ENCODE measurements around the gene EXOC6B. TPM values are rescaled to one million over a fixed set of nuclear protein-coding genes. Genes with fewer than 3 reads are reported as not detected.
"Not testable (repeated sequence)": the region's sequence is repeated elsewhere in the genome, so short reads cannot be mapped to it uniquely, and the experiment has no call there.

The EXOC6B gene
- total RNA-seq, 1 donor from 2014 or later, result 46.1 TPM

- H3K27me3 Mint-ChIP-seq, result no peaks in the 10 kb centered on the region
- H3K9me3 Mint-ChIP-seq, result peaks cover 10% of the 10 kb centered on the region
- H3K36me3 Mint-ChIP-seq, result peaks cover 13% of the 10 kb centered on the region
- no peaks in the 10 kb centered on the region for H3K4me1 Mint-ChIP-seq (ENCODE audit: unreplicated experiment)
- H3K4me3 Mint-ChIP-seq, result no peak overlapping the region
- no peak overlapping the region for H3K27ac Mint-ChIP-seq
- DNase-seq (ENCODE audit: extremely low spot score, unreplicated experiment), result no peak
- TF ChIP-seq CTCF (conservative IDR thresholded peaks at IDR 0.05), result no peak
Observed at GRCh38 chr2:72661985-72662384, 163.8 kb downstream of the EXOC6B start.

GRCh38 chr2:72649810-72650209 is 176.0 kb downstream of the EXOC6B start:
- Mint-ChIP-seq H3K36me3 (peaks cover 9% of the 10 kb centered on the region), H3K9me3 (peaks cover 7% of the 10 kb centered on the region), H3K4me3 (no peak overlapping the region), H3K27ac (no peak overlapping the region), H3K4me1 (ENCODE audit: unreplicated experiment) (no peaks in the 10 kb centered on the region), H3K27me3 (no peaks in the 10 kb centered on the region)
- no peak for DNase-seq (ENCODE audit: extremely low spot score, unreplicated experiment)
- TF ChIP-seq CTCF (conservative IDR thresholded peaks at IDR 0.05), result no peak

- peaks cover 20% of the 10 kb centered on the region for H3K36me3 Mint-ChIP-seq
- DNase-seq (ENCODE audit: extremely low spot score, unreplicated experiment); H3K27ac Mint-ChIP-seq; H3K4me3 Mint-ChIP-seq; H3K4me1 Mint-ChIP-seq (ENCODE audit: unreplicated experiment); H3K9me3 Mint-ChIP-seq; H3K27me3 Mint-ChIP-seq: not testable (repeated sequence)
Observed at GRCh38 chr2:72641221-72641620, 184.6 kb downstream of the EXOC6B start.

GRCh38 chr2:72638600-72639211 is 187.1 kb downstream of the EXOC6B start:
- Mint-ChIP-seq H3K36me3 (peaks cover 10% of the 10 kb centered on the region), H3K27ac (no peak overlapping the region)
- DNase-seq (ENCODE audit: extremely low spot score, unreplicated experiment), result no peak

GRCh38 chr2:72636210-72636609 is 189.6 kb downstream of the EXOC6B start:
- DNase-seq (ENCODE audit: extremely low spot score, unreplicated experiment), result no peak
- H3K27me3 Mint-ChIP-seq, result no peaks in the 10 kb centered on the region
- peaks cover 10% of the 10 kb centered on the region for H3K36me3 Mint-ChIP-seq
- no peaks in the 10 kb centered on the region for H3K9me3 Mint-ChIP-seq
- H3K27ac Mint-ChIP-seq, result no peak overlapping the region
- no peak for TF ChIP-seq CTCF (conservative IDR thresholded peaks at IDR 0.05)
- no peak overlapping the region for H3K4me3 Mint-ChIP-seq
- no peaks in the 10 kb centered on the region for H3K4me1 Mint-ChIP-seq (ENCODE audit: unreplicated experiment)

More at GRCh38 chr2:72638600-72639211, 187.1 kb downstream of the EXOC6B start:
- Mint-ChIP-seq H3K9me3 (no peaks in the 10 kb centered on the region), H3K4me1 (ENCODE audit: unreplicated experiment) (no peaks in the 10 kb centered on the region), H3K27me3 (no peaks in the 10 kb centered on the region), H3K4me3 (no peak overlapping the region)
- no peak for TF ChIP-seq CTCF (conservative IDR thresholded peaks at IDR 0.05)

- Mint-ChIP-seq H3K27ac (no peak overlapping the region), H3K4me1 (ENCODE audit: unreplicated experiment) (no peaks in the 10 kb centered on the region), H3K4me3 (no peak overlapping the region), H3K27me3 (no peaks in the 10 kb centered on the region), H3K36me3 (no peaks in the 10 kb centered on the region), H3K9me3 (no peaks in the 10 kb centered on the region)
- TF ChIP-seq CTCF (conservative IDR thresholded peaks at IDR 0.05), result no peak
- no peak for DNase-seq (ENCODE audit: extremely low spot score, unreplicated experiment)
Observed at GRCh38 chr2:72630767-72631166, 195.1 kb downstream of the EXOC6B start.
